Endothelial cell of hepatic sinusoid (primary cell): ENCODE results near the gene DPH5.
"Not testable (repeated sequence)": the region's sequence is repeated elsewhere in the genome, so short reads cannot be mapped to it uniquely, and the experiment has no call there.

ENCODE experiments used
- in situ Hi-C: cut with HindIII; loops from 2 replicates; pipeline ENCODE4 v1.10.0; 2017; ENCODE audit warnings: low sequenced_read_pairs

The DPH5 gene

DNA sequence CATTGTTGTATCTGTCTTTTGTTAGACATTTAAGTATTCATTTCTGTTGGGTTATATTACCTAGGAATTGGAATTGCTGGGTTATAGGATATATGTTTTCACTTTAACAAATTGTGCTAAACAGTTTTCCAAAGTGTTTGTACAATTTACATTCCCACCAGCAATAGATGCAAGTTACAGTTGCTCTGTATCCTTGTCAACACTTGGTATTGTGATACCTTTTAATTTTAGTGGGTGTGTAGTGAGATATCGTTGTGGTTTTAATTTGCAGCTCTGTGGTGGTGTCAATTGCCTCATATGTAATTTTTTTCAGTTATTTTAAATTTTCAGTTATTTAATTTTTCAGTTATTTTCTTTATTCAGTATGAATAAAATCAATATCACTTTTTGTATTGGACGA lies 7.4 kb upstream of the DPH5 start:
- in situ Hi-C loops = no loop called here

DNA sequence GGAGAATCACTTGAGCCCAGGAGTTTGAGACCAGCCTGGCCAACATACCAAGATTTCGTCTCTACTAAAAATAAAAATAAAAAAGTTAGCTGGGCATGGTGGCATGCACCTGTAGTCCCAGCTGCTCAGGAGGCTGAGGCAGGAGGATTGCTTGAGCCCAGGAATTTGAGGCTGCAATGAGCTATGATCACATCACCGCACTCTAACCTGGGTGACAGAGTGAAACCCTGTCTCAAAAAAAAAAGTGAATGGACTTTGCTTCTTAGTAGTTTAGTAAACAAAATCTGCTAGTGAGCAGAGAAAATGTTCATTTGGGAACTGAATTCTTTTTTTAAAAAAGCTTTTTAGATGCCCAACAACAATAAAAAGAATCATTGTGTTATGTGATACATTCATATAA lies 6.5 kb upstream of the DPH5 start:
- in situ Hi-C loops = not testable (repeated sequence)

DNA sequence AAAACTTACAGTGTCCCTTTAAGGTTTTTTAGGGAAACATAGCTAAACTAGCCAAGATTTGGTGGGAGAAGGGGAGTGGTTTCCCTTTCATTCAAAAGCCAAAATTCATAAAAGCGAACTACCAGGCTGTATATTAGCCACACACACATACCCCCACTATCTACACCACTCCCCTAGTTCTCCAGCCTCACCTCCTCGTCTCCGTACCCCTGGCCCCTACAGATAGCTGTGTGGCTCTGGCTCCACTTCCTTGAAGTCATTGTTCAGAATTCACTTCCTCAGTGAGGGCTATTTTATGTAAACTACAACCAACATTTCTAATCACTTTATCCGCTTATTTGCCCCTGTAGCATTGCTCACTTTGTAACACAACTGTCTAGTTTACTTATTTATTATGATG lies 5.3 kb upstream of the DPH5 start:
- in situ Hi-C loops = no loop called here

DNA sequence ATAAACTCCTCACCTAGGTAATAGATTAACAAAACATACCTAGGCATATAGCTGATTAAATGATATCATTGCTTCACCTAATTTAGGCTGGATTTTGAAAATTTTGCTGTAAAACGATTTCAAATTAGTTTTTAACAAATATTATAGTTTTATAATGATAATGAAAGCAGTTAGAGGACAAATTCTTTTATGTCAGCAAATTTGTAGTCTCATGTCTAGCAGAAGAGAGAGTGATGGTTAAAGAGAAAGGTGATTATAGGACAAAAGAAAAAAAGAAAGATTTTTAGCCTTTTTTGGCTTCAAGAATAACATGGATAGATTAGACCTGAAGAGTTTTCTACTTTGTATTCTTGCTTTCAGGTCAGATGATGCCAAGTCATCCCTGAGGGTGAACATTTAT lies 3.6 kb upstream of the DPH5 start:
- in situ Hi-C loops = no loop called here

DNA sequence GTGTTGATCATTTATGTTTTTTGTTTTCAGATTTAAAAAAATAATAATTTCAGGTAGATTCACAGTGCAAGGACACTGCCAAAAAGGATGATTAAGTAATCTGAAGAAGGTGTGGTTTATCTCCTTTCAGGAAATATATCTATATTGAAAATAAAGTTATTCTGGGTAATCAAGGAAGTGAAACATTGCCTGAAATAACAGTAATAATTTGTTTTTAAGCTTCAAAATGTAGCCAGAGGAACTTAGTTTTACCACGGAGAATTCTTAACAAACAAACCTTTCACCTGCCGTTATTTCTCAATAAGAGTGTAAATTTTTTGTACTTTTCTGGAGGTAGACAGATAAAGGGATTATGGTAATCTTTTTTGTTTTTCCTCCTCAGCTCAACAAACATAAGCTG lies 2.9 kb upstream of the DPH5 start:
- in situ Hi-C loops = no loop called here

DNA sequence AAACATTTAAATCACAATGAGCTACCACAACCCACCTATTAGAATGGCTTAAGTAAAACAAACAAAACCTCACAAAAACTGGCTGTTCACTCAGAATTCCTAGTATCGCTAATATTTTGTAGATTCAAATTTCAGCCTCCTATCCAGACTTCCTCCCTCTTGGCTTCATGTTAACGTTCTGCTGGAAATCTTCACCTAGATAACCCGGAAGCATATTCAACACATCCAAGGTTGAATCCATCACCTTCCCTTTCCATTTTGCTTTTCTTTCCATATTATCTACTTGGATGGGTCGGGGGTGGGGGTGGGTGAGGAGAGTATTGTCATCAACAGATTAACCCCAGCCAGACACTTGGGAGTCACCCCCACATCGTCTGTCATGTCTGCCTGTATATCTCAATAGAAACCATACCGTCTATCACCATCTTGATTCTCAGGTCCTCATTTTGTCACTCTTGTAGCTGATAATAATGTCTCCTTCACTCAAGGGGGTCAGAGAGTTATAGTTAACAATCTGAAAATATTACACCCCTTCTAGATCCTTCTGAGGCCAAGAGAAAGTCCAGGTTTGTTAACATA lies 1.7 kb upstream of the DPH5 start:
- in situ Hi-C loops = no loop called here

- in situ Hi-C loops = no loop called here
Observed at GRCh38 chr1:101026430-101026788, 825 bp upstream of the DPH5 start.

GRCh38 chr1:101025283-101025656 lies 314 bp downstream of the DPH5 start:
- in situ Hi-C loops = no loop called here

- in situ Hi-C loops = no loop called here
Observed at GRCh38 chr1:101022294-101022693, 3.3 kb downstream of the DPH5 start.

GRCh38 chr1:101017448-101017847 lies 8.1 kb downstream of the DPH5 start:
- in situ Hi-C loops = no loop called here

- in situ Hi-C loops = no loop called here
Observed at GRCh38 chr1:101013776-101014175, 11.8 kb downstream of the DPH5 start.

GRCh38 chr1:101008229-101008834 lies 17.3 kb downstream of the DPH5 start:
- in situ Hi-C loops = no loop called here

DNA sequence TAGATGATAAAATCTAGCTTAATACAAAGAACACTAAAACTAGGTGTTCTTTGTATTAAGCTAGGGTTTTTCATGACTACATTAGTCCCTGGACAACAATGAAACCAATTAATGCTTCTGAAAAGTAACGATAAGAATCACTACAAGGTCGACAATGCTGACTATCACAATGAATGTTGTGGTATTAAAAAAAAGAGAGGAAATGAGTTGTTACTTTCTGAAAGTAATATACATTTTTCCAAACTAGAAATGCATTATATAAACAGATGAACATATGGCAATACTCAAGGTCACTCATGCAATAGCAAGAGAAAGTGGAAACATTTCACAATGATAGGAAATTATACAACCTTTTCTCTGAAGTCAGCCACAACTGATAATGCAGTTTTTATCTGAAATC lies 19.0 kb downstream of the DPH5 start:
- in situ Hi-C loops = no loop called here

- in situ Hi-C loops = no loop called here
Observed at GRCh38 chr1:101005871-101006270, 19.7 kb downstream of the DPH5 start.

GRCh38 chr1:101005183-101005582 lies 20.4 kb downstream of the DPH5 start:
- in situ Hi-C loops = no loop called here

GRCh38 chr1:101004670-101005069 lies 20.9 kb downstream of the DPH5 start:
- in situ Hi-C loops = no loop called here

- in situ Hi-C loops = no loop called here
Observed at GRCh38 chr1:101004061-101004460, 21.5 kb downstream of the DPH5 start.

DNA sequence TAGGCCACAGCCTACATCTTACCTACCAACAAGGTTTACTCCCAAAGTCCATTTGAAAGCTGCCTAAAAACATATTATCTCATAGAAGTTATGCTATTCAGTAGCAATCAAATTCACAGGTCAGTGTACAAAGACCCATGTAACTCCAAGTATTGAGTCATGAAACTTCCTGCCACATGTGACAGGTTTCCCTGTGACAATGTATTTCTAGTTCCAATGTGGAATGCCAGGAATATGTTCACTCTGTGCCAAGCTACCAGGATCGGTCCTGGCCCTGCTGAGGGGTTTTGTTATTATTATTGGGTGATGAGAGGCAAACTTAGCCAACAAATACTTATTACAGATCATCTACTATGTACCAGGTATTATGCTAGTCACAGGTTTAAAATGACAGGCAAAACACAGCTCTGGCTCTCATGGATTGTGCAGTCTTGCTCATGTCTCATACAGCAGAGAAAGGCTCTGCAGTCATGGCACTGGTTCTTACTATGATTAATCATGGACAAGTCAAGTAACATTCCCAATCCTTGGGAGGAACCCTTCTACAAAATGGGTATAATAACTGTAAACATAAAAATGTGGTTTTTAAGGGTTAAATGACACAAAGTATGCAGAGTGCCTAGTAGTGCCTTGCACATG lies 22.5 kb downstream of the DPH5 start:
- in situ Hi-C loops = no loop called here

GRCh38 chr1:101002551-101002950 lies 23.0 kb downstream of the DPH5 start:
- in situ Hi-C loops = no loop called here

- in situ Hi-C loops = no loop called here
Observed at GRCh38 chr1:101000131-101000873, 25.3 kb downstream of the DPH5 start.

DNA sequence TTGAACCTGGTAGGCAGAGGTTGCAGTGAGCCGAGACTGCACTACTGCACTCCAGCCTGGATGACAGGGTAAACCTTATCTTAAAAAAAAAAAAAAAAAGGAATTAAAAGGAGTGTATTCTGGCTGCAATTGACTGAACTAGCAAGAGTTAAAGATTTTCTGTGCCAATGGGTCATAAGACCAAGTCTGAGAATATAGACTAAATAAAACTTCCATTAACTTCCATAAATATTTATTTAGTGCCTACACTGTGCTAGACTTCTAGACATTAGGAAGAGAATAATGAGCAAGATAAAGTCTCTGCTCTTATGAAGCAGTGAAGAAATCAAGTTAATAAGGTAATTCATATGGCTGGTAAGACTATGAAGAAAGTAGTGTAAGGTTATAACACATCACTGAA lies 27.2 kb downstream of the DPH5 start:
- in situ Hi-C loops = no loop called here
